GM18502 (cell line): ENCODE data around the gene PDE2A.

ENCODE experiments used
- ATAC-seq: cut with Tn5 transposase; IDR thresholded peaks from one replicate; pipeline ENCODE4 v1.9.1; 2021; ENCODE audit warnings: mild to moderate bottlenecking; ENCODE audit not compliant: unreplicated experiment, poor library complexity

PDE2A gene

DNA sequence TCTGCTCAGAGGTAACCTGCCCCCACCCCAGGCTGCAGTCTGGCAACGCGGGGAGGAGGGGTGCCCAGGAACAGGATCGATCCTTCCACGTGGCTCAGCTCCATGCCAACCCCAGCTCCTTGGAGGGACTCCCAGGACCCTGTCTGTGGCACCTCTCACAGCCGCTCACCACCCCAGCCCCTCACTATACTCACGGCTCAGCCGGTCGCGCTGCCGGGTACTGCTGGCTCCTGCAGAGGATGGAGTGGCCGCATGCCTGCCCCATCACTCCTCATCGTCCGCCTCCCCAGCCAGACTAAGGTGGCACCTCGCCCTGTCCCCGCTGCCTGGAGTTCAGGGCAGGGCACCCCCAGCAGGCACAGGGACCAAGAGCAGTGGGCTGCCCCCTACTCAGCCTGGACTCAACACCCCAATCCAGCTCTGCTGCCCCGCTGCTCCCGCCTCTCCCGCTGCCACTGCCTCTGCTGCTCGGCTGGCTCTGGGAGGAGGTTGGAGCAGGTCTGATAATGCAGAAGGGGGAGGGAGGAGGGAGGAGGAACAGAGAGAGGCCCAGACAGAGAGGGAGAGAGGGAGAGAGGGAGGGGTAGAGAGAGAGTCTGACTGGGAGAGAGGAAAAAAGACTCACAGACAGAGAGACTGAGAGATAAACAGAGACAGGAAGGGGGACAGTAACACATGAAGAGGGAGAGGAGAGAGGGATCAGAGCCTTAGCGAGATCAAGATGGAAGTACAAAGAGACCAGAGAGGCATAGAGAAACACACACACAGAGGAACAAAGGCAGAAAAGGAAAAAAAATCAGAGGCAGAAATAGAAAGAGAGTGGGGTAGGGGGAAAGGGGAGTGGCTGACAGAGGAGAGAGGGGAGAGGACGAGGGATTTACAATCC is at the start of gene PDE2A:
Gene PDE2A (minus strand): TSS at position 480 of the 886 bp plus-strand sequence. CDS start 215 bp downstream, at position 265.
- ATAC-seq = no peak

DNA sequence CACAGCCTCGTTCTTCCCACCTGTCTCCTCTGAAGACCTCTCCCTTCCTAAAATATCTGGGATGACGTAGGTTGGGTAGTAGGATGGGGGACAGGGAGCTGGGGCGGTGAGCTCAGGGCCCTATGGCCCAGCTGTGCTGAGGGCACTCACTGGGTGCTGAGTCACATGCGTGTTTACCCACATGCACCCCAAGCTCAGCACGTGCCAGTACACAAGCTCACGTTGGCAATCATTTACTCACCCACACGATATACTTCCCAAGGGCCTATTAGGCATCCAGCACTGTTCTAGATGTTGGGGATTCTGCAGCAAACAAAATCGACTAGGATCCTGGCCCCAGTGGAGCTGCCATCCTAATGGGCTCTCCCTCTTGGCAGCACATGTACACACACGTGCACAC is 49.3 kb upstream of the PDE2A start:
- no peak for ATAC-seq

DNA sequence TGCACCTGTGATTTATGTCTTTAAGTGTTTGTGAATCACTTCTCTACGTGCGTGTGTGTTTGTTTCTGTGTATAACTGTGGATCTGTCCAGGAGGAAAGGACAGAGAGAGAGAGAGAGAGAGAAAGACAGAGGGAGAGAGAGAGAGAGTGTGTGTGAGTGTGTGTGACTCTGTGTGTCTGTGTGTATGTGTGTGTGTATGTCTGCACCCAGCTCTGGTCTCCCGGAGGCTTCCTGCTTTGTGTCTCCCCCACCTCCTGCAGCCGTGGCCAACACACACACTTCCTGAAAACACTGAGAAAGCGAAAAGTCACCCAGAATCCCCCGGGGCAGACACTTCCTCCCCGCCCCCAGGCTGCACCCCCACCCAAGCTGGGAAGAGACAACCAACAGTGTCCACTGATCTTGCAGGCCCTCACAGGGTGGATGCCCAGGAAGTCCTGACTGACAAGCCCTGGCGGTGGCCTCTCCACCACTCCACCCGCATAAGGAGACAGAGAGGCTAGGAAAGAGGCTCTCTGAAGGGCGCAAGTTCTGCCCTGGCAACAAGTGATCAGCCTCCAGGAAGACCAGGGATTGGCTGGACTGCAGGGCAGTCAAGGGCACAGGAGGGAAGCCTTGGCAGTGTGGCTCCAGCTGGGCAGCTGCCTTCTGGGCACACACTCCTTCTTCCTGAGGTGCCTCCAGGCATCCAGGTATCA is 48.0 kb upstream of the PDE2A start:
- ATAC-seq = peak; percentile 83

DNA sequence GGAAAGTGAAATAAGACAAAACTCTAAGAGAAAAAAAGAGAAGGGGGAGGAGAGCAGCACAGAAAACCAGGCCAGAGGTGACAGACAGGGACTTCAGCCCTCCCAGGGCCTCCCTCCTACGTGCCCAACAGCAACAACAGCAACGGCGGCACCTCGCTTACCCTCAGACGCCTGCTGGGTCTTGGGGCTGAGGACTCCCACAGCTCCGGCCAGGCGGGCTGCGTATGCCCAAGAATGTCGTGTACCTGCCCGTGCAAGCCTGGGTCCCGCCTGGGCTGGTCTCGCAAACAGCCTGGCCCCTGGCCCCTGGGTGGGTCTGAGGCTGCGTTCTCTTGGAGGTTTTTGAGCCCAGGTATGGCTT is 47.4 kb upstream of the PDE2A start:
- ATAC-seq = no peak

DNA sequence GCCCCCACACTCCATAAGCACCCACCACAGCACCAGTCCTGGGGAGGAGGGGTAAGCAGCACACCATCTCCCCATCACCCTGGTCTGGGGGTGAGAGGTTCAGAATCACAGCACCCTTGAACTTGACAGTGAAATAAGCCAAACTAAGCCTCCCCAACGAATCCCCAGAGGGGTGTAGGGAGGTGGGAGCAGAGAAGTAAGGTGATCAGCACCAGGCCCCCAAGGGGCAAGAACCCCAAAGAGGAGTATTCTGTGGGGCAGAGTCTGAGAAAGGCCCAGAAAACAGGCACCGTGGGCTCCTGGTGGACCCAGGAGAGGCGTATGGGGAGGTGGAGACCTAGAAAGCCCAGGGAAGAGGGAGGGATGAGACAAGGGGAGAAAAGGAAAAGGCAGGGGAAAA is 47.1 kb upstream of the PDE2A start:
- no peak for ATAC-seq

DNA sequence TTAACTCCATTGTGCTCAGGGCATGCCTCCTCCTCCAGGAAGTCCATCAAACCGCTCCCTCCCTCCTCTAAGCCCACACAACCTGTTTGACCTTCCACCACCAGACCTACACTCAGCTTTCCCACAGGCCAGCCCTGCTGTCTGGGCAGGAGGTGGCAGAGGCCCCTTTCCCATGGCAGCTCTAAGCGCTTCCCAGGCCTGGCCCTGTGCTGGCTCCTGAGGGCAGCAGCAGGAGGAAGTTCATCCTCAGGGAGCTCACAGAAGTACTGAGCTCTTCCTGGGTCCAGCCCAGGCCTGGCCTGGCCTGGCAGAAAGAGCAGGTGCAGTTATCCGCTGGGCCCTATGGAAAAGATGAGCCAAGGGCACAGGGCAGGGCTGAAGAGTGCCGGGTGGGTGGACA is 46.6 kb upstream of the PDE2A start:
- no peak for ATAC-seq

DNA sequence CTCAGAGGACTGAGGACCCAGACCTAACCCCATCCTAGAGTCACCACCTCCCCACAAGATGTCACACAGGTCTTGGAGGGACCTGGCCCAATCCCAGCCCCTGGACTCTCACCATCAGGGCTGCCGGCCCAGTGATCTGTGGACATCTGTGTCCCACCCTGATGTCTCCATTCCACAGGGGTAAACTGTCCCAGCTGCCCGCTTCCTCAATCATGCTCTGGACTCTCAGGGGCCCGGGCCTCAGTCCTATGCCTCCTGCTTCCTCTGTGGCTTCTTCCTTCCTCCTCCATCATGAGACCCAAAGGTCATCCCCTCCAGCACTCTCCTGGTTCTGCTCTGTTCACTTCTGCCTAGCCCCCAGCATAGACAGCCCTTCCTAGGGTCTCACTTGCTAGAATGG is 45.8 kb upstream of the PDE2A start:
- no peak for ATAC-seq

DNA sequence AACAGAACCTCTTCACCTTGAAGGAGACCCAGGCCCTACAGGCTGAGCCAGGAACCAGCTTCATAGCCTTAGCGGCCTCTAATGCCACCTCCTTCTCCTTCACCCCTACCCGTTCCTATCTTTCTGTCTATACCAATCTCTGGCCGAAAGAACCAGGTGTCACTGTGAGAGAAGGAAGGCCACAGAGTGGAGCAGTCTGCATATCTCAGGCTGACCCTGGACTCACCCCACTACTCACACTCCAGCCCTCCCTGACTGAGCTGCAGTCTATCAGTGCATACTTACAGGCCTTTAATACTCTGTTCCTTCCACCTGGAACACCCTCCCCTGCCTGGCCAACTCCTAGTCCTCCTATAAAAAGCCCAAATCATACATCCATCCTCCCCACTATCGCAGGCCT is 45.3 kb upstream of the PDE2A start:
- ATAC-seq = no peak

DNA sequence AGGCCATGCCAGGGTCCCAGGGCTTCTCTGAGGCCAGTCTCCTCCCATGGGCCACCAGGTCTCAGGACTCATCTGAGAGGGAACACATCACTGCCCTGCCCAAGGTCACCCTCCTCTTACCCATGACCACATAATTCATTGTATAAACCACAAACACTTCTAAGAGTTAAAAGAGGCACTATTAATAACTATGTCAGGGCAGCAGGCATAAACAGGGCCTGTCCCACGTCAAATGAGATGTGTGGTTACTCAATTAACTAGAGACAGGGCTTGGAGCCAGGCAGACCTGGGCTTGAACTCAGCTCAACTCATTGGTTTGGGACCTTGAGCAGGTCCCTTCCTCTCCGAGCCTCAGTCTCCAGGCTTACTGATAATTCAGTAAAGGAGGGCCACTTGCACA is 44.9 kb upstream of the PDE2A start:
- ATAC-seq = no peak

DNA sequence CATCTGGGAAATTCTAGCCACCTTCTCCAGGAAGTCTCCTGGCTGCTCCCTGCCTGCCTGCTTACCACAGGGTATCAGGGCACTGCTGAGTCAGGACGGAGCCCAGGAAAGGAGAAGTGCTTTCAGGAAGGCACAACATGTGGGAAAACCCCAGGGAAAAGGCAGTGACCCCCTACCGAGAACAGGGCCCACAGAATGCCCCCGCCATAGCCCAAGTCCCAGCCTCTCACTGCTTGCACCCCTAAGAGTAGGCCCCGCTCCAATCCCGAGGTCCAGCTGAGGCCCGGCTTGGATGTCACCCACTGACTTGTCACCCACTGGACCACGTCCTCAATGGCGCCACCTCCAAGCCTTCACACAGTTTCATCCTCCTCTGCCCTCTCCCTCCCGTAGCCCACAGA is 43.9 kb upstream of the PDE2A start:
- no peak for ATAC-seq

DNA sequence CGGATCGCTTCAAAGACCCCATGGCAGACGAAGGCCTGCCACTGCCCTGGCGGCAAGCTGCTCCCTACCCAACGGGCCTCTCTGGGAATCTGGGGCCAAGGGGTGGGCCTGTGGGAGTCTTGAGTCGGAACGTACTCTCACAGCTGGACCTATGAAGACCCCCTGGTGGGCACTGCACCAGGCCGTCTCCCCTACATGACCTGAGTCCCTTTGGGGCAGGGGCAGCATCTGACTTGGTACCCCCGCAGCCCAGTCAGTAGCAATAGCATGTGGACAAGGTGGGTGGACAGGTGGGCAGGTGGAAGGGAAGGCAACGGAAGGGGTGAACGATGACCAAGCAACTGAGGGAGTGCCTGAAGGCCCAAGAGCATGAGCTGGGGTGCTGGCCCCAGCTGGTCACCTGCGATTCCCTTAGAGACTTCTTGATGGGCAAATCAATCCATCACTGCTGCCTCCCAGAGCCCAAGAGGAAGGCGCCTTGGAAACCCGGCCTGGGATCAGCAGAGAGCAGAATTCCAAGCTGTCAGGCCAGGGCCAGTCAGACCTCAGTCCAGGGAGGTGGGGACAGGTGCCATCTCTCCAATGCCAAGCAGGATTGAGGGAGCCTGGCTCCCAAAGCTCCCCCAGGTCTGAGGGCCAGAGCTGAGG is 42.7 kb upstream of the PDE2A start:
- no peak for ATAC-seq

DNA sequence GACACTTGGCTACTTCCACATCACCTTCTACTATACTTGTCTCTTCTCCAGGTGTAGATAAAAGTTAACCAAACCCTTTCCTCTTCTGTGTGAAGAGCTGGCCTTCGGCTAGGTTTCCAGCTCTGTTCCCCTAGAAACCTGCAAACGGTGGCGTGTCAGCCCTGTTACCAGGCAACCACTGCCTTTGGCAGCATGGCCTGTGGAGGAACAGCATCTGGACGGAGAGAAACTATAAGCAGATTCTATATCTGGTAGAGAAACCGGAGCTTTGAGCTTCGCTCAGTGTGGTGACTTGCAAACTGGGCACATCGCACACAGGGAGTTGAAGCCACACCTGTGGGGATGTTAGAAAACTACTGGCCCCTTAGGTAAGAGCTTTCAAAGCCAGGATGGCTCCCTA is 42.1 kb upstream of the PDE2A start:
- ATAC-seq = no peak

DNA sequence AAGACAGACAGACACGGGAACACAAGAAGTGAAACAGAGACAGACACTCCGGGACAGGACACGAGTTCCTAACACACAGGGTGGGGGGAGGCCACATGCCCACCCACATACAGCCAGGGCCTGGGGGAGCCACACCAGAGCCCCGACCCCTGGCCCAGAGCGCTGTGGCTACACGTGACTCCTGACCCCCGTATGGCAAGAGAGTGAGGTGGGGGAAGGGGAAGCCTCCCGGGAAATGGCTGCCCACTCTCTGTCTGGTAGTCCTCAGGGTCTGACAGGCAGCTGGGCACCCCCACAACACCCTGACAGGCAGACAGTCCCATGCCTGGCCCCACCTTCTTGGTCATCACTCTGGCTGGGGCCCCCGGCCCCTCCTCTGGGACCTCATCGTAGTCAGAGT is 38.6 kb upstream of the PDE2A start:
- no peak for ATAC-seq

DNA sequence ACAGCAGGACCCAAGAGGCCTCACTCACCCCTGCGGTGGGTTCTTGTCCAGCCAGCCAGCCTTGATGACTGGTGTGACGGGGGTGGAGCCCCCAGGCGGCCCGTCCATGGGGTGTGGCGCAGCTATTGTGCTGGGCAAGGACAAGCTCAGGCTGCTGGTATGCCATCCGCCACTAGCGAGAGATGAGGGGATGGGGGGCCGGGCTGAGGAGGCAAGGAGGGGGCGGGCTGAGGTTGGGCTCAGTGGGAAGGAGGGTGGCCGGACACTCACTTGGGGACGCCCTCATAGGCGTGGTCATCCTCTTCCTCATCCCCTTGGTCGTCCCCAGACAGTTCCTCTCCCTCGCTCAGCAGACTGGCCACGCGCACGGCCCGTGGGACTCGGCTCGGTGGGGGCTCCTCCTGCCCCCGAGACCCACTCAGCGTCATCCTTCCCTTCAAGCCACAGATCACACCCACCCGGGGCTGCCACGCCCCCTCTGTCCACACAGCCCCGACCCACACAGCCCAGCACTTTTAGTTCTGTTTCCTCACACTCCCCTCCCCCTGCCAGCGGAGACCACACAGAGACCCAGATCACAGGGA is 38.0 kb upstream of the PDE2A start:
- ATAC-seq = no peak

DNA sequence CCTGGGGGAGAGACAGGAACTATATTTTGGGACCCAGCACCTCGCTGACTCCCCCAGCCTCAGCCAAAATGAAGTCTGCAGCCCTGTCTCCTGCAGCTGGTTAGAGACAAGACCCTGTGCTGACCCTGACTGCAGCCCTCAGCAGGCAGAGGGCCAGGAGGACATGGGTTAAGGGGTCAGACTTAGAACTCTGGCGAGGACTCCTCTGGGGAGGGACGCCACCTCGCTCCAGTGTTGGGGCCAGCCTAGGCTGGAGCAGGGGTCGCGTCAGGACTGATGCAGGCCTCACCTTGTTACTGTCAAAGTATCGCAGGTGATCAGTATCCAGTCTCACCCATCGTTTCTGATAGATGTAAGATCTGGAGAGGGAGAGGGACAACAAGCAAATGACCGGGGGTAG is 36.9 kb upstream of the PDE2A start:
- ATAC-seq = no peak

DNA sequence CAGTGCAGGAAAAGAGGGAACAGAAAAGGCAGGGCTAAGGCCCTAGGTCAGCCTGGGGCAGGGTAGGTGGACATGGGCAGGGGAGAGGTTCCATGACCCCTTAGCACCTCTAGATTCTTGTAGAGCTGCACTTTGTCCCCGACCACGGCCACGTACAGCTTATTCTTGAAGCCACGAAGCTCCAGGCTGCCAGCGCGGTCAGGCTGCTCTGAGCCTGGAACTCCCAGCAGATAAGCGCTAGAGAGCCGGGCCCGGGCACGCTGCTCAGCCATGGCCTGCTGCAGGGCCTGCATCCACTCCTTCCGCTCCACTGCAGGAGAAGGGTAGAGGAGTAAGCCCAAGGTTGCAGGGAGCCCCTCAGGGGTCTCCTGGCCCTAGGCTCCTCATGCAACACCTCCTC is 36.1 kb upstream of the PDE2A start:
- no peak for ATAC-seq

DNA sequence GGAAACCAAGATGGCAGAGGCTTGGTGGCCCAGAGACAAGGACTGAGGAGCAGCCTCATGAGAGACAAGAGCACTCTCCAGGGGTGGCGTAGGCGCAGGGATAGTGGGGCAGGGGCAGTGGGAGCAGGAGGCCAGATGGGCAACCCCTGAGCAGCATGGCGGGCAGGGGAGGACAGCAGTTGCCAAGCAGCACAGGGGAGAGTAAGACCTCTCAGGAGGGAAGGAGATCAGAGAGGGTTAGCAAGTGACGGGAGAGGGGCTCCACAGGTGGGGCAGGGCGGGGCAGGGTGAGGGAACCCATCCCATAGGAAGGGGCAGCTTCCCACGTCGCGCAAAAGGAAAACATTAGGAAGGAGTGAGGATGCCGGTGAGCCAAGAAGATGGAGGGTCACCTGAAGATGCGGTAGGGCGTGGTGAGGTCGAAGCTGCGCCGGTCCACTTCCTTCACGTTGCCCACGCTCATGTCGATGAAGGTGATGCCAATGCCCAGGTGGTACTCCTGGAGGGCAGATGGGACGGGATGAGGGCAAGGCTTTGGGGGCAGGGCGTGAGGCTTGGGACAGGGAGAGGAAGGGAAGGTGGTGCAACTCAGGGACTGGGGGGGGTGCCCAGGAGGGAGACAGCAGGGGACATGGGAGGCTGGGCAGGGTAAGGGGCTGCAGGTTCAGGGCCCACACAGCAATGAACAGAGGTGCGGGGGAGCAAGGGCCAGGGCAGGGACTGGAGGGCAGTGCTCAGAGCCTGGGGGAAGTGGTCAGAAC is 35.4 kb upstream of the PDE2A start:
- ATAC-seq = no peak

DNA sequence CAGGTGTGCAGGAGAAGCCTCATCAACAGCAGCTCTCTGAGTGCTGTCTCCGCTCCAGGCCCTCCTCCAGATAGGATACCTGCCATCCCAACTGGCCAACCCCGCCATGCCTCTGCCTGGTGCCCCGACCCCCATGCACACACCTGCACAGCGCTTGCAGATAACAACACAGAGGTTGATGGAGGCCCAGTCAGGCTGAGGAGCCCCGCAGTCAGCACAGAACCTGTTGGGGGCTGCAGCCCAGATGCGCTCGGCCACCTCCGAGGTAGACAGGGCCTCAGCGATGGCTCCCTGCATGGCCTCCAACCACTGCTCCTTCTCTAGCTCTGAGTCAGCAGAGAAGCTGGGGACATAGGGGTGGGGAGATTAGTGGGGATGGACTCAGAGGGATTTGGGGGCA is 32.8 kb upstream of the PDE2A start:
- no peak for ATAC-seq

DNA sequence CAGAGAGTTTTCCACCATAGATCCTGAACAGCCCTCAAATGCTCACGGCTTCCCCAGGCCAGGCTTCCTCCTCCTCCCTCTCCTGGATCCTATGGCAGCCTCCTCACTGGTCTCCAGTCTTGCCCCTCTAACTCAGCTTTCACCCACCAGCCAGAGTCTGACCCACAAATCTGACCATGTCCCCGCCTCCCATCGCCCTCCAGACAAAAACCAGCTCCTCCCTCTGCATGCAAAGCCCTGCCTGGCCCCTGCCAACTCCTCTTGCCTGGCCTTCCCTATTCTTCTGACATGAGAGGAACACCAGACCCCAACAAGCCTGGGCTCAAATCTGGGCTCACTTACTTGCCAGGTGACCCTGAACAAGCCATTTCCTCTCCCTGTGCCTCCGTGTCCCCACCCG is 32.4 kb upstream of the PDE2A start:
- no peak for ATAC-seq
